ENCODE measurements around the gene ASZ1.

Gene ASZ1

GRCh38 chr7:117350027-117350426 lies 77.3 kb downstream of the ASZ1 start:
- TF ChIP-seq ARNTL (CRISPR knock-in tag; IDR thresholded peaks at IDR 0.05; ENCODE audit: borderline replicate concordance, low read depth) (no peak), PPARA (CRISPR knock-in tag; IDR thresholded peaks at IDR 0.05; ENCODE audit: borderline replicate concordance) (no peak), ZNF70 (CRISPR knock-in tag; IDR thresholded peaks at IDR 0.05) (no peak), ISL1 (CRISPR knock-in tag; IDR thresholded peaks at IDR 0.05) (no peak), TCF4 (CRISPR knock-in tag; IDR thresholded peaks at IDR 0.05; ENCODE audit: borderline replicate concordance) (no peak), ZC3H10 (CRISPR knock-in tag; IDR thresholded peaks at IDR 0.05) (no peak), ZNF565 (CRISPR knock-in tag; conservative IDR thresholded peaks at IDR 0.05; ENCODE audit: low read depth) (no peak), CSDC2 (CRISPR knock-in tag; IDR thresholded peaks at IDR 0.05) (no peak), ESRRG (CRISPR knock-in tag; IDR thresholded peaks at IDR 0.05) (no peak), TSHZ2 (CRISPR knock-in tag; IDR thresholded peaks at IDR 0.05) (no peak), PATZ1 (CRISPR knock-in tag; IDR thresholded peaks at IDR 0.05; ENCODE audit: borderline replicate concordance) (no peak), GLIS3 (CRISPR knock-in tag; IDR thresholded peaks at IDR 0.05) (no peak), ZFP30 (CRISPR knock-in tag; IDR thresholded peaks at IDR 0.05) (no peak), RARB (CRISPR knock-in tag; IDR thresholded peaks at IDR 0.05) (no peak)
- ATAC-seq: no peak

GRCh38 chr7:117349570-117349969 lies 77.7 kb downstream of the ASZ1 start:
- TF ChIP-seq PATZ1 (CRISPR knock-in tag; IDR thresholded peaks at IDR 0.05; ENCODE audit: borderline replicate concordance) (no peak), ZC3H10 (CRISPR knock-in tag; IDR thresholded peaks at IDR 0.05) (no peak), TSHZ2 (CRISPR knock-in tag; IDR thresholded peaks at IDR 0.05) (no peak), TCF4 (CRISPR knock-in tag; IDR thresholded peaks at IDR 0.05; ENCODE audit: borderline replicate concordance) (no peak), RARB (CRISPR knock-in tag; IDR thresholded peaks at IDR 0.05) (no peak), SNAI2 (CRISPR knock-in tag; IDR thresholded peaks at IDR 0.05) (no peak), ZNF8 (CRISPR knock-in tag; IDR thresholded peaks at IDR 0.05) (no peak), ZFP30 (CRISPR knock-in tag; IDR thresholded peaks at IDR 0.05) (no peak), OSR1 (CRISPR knock-in tag; IDR thresholded peaks at IDR 0.05) (no peak), BACH2 (CRISPR knock-in tag; IDR thresholded peaks at IDR 0.05; ENCODE audit: borderline replicate concordance) (no peak), ZNF70 (CRISPR knock-in tag; IDR thresholded peaks at IDR 0.05) (no peak), CSRNP3 (CRISPR knock-in tag; IDR thresholded peaks at IDR 0.05) (no peak), ZFP3 (CRISPR knock-in tag; IDR thresholded peaks at IDR 0.05) (no peak), CSDC2 (CRISPR knock-in tag; IDR thresholded peaks at IDR 0.05) (no peak), GLIS3 (CRISPR knock-in tag; IDR thresholded peaks at IDR 0.05) (no peak), ARNTL (CRISPR knock-in tag; IDR thresholded peaks at IDR 0.05; ENCODE audit: borderline replicate concordance, low read depth) (no peak), ESRRG (CRISPR knock-in tag; IDR thresholded peaks at IDR 0.05) (no peak)
- TF ChIP-seq, protein P1, sequence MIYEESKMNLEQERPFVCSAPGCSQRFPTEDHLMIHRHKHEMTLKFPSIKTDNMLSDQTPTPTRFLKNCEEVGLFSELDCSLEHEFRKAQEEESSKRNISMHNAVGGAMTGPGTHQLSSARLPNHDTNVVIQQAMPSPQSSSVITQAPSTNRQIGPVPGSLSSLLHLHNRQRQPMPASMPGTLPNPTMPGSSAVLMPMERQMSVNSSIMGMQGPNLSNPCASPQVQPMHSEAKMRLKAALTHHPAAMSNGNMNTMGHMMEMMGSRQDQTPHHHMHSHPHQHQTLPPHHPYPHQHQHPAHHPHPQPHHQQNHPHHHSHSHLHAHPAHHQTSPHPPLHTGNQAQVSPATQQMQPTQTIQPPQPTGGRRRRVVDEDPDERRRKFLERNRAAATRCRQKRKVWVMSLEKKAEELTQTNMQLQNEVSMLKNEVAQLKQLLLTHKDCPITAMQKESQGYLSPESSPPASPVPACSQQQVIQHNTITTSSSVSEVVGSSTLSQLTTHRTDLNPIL (CRISPR knock-in tag; IDR thresholded peaks at IDR 0.05; ENCODE audit: low read depth): no peak
- no peak for ATAC-seq

All from SK-N-SH treated with all-trans-retinoic acid at 6 μM for 48 hours (cell line).